B cell (primary cell): ENCODE measurements around the gene TTC39C. TPM values are rescaled to one million over a fixed set of nuclear protein-coding genes. Genes with fewer than 3 reads are reported as not detected.

Source experiments
- ATAC-seq: fragments of 200-7000 bp; cut with Tn5 transposase; one replicate; pipeline ENCODE4 v1.10.0; 2021; ENCODE audit warnings: low read depth, mild to moderate bottlenecking, moderate number of reproducible peaks, moderate library complexity
- CTCF ChIA-PET: fragments of 350-600 bp; sonication (Branson Sonifier 250); formaldehyde crosslinking; loops from one replicate; lab custom pipeline; 2021; ENCODE audit warnings: antibody characterized with exemption, inconsistent platforms; lab: Charles Lee
- POLR2A ChIA-PET: fragments of 350-600 bp; sonication (Branson Sonifier 250); formaldehyde crosslinking; loops from one replicate; lab custom pipeline; 2021; ENCODE audit warnings: antibody characterized with exemption; lab: Charles Lee
- DNase-seq: peaks from one replicate; pipeline ENCODE4 v3.0.0; 2013
- H2AFZ ChIP-seq: 2 replicates; pipeline ENCODE4 v1.6.1; 2012; ENCODE audit warnings: mild to moderate bottlenecking, low read depth, low read length; ENCODE audit not compliant: insufficient read depth, poor library complexity, severe bottlenecking
- H3K27ac ChIP-seq, 2 donors: 1 replicate in 1 of 2; 2 replicates in 1 of 2; pipeline ENCODE4 v1.5.1; 2012 to 2013; ENCODE audit warnings: low read length in 2 of 2, mild to moderate bottlenecking in 2 of 2, moderate library complexity in 1 of 2
- H3K27me3 ChIP-seq, 4 experiments: fragments of 200-600 bp in 1 of 4; sonication (generic) in 1 of 4; replicated peaks in 1 of 4; 1 replicate in 2 of 4; 2 replicates in 2 of 4; pipeline versions ENCODE4 v1.6.1 to v1.7.0; 2013 to 2016; ENCODE audit warnings: low read length in 3 of 4, mild to moderate bottlenecking in 2 of 4, mixed read lengths in 1 of 4, moderate library complexity in 1 of 4; ENCODE audit not compliant: insufficient read depth in 4 of 4, control insufficient read depth in 3 of 4; ENCODE audit errors: control extremely low read depth in 1 of 4
- H3K36me3 ChIP-seq, 2 experiments: replicated peaks in 1 of 2; 1 replicate in 1 of 2; 2 replicates in 1 of 2; pipeline versions ENCODE4 v1.6.1 to v1.7.1; 2013; ENCODE audit warnings: low read length in 1 of 2; ENCODE audit not compliant: insufficient read depth in 2 of 2, control insufficient read depth in 1 of 2; ENCODE audit errors: control extremely low read depth in 1 of 2, extremely low read depth in 1 of 2
- H3K4me1 ChIP-seq, 2 donors: fragments of 200-600 bp in 1 of 2; sonication (generic) in 1 of 2; 1 replicate in 1 of 2; 2 replicates in 1 of 2; pipeline versions ENCODE4 v1.5.1 to v1.6.1; 2013 to 2017; ENCODE audit warnings: low read length in 2 of 2; ENCODE audit not compliant: control insufficient read depth in 2 of 2, insufficient read depth in 2 of 2
- H3K4me2 ChIP-seq: replicated peaks from 2 replicates; pipeline ENCODE3; 2012; ENCODE audit warnings: mild to moderate bottlenecking, low read depth, low read length; ENCODE audit not compliant: poor library complexity, severe bottlenecking
- H3K4me3 ChIP-seq, 5 experiments: fragments of 200-600 bp in 1 of 5; sonication (generic) in 1 of 5; 1 replicate in 3 of 5; 2 replicates in 2 of 5; pipeline versions ENCODE4 v1.5.1 to v1.7.0; 2011 to 2016; ENCODE audit warnings: low read length in 4 of 5, mild to moderate bottlenecking in 4 of 5, low read depth in 2 of 5, control low read depth in 1 of 5, moderate library complexity in 1 of 5; ENCODE audit not compliant: insufficient read depth in 1 of 5; ENCODE audit errors: control extremely low read depth in 1 of 5, extremely low read depth in 1 of 5
- H3K79me2 ChIP-seq: fragments of 200-600 bp; sonication (generic); one replicate; pipeline ENCODE4 v1.6.0; 2016; ENCODE audit warnings: low read length; ENCODE audit not compliant: control insufficient read depth, insufficient read depth
- H3K9ac ChIP-seq: fragments of 200-600 bp; sonication (generic); 2 replicates; pipeline ENCODE4 v1.6.1; 2017; ENCODE audit warnings: mild to moderate bottlenecking, low read length, moderate library complexity
- H3K9me3 ChIP-seq, 3 donors: one replicate each; pipeline versions ENCODE4 v1.6.1 to v1.7.1; 2013; ENCODE audit warnings: low read length in 2 of 3; ENCODE audit not compliant: control insufficient read depth in 2 of 3, insufficient read depth in 1 of 3; ENCODE audit errors: control extremely low read depth in 1 of 3
- H4K20me1 ChIP-seq: 2 replicates; pipeline ENCODE4 v1.6.0; 2012; ENCODE audit warnings: mild to moderate bottlenecking, low read length; ENCODE audit not compliant: insufficient read depth, control insufficient read depth, poor library complexity, severe bottlenecking
- H3K27ac Mint-ChIP-seq: one replicate; pipeline ENCODE4 v1.8.0; 2021; ENCODE audit warnings: mixed read lengths
- H3K27me3 Mint-ChIP-seq: one replicate; pipeline ENCODE4 v1.8.0; 2021; ENCODE audit warnings: mixed read lengths
- H3K4me1 Mint-ChIP-seq: one replicate; pipeline ENCODE4 v1.8.0; 2021; ENCODE audit warnings: mixed read lengths
- H3K4me3 Mint-ChIP-seq: one replicate; pipeline ENCODE4 v1.8.0; 2021; ENCODE audit warnings: mixed read lengths
- H3K9me3 Mint-ChIP-seq: one replicate; pipeline ENCODE4 v1.8.0; 2022; ENCODE audit warnings: mixed read lengths; ENCODE audit not compliant: insufficient read depth
- CTCF ChIP-seq: fragments of 200-600 bp; IDR thresholded peaks from one replicate; pipeline ENCODE4 v1.8.0; 2022; ENCODE audit warnings: antibody characterized with exemption, mild to moderate bottlenecking
- EZH2 ChIP-seq: IDR thresholded peaks from 2 replicates; pipeline ENCODE4 v1.6.1; 2012; ENCODE audit warnings: borderline replicate concordance, low read depth, mild to moderate bottlenecking, moderate library complexity, low read length; ENCODE audit not compliant: insufficient read depth, poor library complexity, severe bottlenecking
- WGBS: methylation state at CpG from one replicate; pipeline ENCODE4 v1.1.5; 2013; ENCODE audit warnings: missing lambda C conversion rate; ENCODE audit not compliant: insufficient coverage; 5-methylcytosine and 5-hydroxymethylcytosine counted together
- intact Hi-C: fragments of 100-400 bp; cut with micrococcal nuclease; formaldehyde crosslinking; loops from one replicate; pipeline ENCODE4 v1.10.0; 2022
- polyA plus RNA-seq: library from polyadenylated mRNA; depleted of rRNA; stranded (reverse); fragments of >200 nt; gene quantifications from 2 replicates; pipeline ENCODE4 v1.2.3, GENCODE V29; 2012
- total RNA-seq, 2 donors: library from RNA; stranded (reverse); fragments of 120-200 nt in 1 of 2; gene quantifications; 1 replicate in 1 of 2; 2 replicates in 1 of 2; pipeline versions ENCODE4 v1.2.3 to v1.2.4, GENCODE V29; 2013 to 2022

The TTC39C gene
- total and polyA plus RNA-seq, 2 donors (not counting 1 experiment from before 2014, with no cell fraction given) = 22.3 to 44.3 TPM

- 100% methylated on average over 2 of the region's 8 CpGs for WGBS
- no peaks in the 10 kb centered on the region for H3K9me3 Mint-ChIP-seq
- H3K27ac Mint-ChIP-seq = no peak overlapping the region
- no peak overlapping the region for H3K27ac ChIP-seq
- H3K79me2 ChIP-seq = peaks cover 46% of the 10 kb centered on the region
- no peak overlapping the region for H3K4me3 ChIP-seq
- H3K4me1 Mint-ChIP-seq = peaks cover 18% of the 10 kb centered on the region
- CTCF ChIA-PET = interaction anchor here (1.0 kb wide), 1 partner anchor 18 kb away, joined by 5 read pairs; no protein-coding TSS in a partner anchor
- H3K36me3 ChIP-seq = peaks cover 5 to 16% of the 10 kb centered on the region in 2 experiments
- POLR2A ChIA-PET = no interaction called here
- H4K20me1 ChIP-seq = peaks cover 32% of the 10 kb centered on the region
- no peak overlapping the region for H2AFZ ChIP-seq
- no peaks in the 10 kb centered on the region for H3K9me3 ChIP-seq
- H3K4me2 ChIP-seq = no peak overlapping the region
- DNase-seq (no peak), ATAC-seq (no peak)
- H3K27me3 ChIP-seq = no peaks in the 10 kb centered on the region
- intact Hi-C loops = no loop called here
- H3K27me3 Mint-ChIP-seq = no peaks in the 10 kb centered on the region
- no peak overlapping the region for H3K4me3 Mint-ChIP-seq
- no peak for TF ChIP-seq EZH2
- TF ChIP-seq CTCF = no peak
- H3K9ac ChIP-seq = no peak overlapping the region
- H3K4me1 ChIP-seq = peaks cover 3 to 4% of the 10 kb centered on the region in 2 donors
Observed at GRCh38 chr18:24064391-24065100, 50.0 kb downstream of the TTC39C start.

DNA sequence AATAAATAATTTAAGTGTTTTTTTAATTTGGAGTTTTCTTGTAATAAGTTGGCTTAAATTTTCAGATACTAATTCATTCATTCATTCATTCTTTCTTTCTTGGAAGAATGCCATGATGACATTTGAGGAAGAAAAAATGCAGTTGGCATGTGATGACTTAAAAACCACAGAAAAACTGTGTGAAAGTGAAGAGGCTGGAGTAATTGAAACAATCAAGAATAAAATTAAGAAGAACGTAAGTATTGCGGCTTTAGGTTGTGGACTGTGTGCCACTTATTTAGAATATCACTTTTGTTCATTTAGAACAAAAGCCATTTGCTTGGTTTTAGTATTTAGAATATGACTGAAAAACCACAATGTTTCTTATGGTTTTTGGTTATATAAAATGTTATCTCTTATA lies 51.4 kb downstream of the TTC39C start:
- ChIA-PET CTCF (interaction anchor here (1.0 kb wide), 1 partner anchor 19 kb away, joined by 5 read pairs; no protein-coding TSS in a partner anchor), POLR2A (no interaction called here)
- Histone ChIP-seq H3K36me3 (peaks cover 5 to 16% of the 10 kb centered on the region in 2 experiments), H3K9me3 (no peaks in the 10 kb centered on the region), H3K27me3 (no peaks in the 10 kb centered on the region), H3K27ac (no peak overlapping the region), H2AFZ (no peak overlapping the region), H3K4me1 (peaks cover 3 to 4% of the 10 kb centered on the region in 2 donors), H3K4me3 (no peak overlapping the region), H3K79me2 (peaks cover 33% of the 10 kb centered on the region), H3K4me2 (no peak overlapping the region), H4K20me1 (peaks cover 30% of the 10 kb centered on the region), H3K9ac (no peak overlapping the region)
- Mint-ChIP-seq H3K4me1 (peaks cover 18% of the 10 kb centered on the region), H3K27ac (no peak overlapping the region), H3K27me3 (no peaks in the 10 kb centered on the region), H3K4me3 (no peak overlapping the region), H3K9me3 (no peaks in the 10 kb centered on the region)
- ATAC-seq (no peak), DNase-seq (no peak)
- TF ChIP-seq EZH2 = no peak
- TF ChIP-seq CTCF = no peak
- intact Hi-C loops = no loop called here
- no CpG with 5 or more reads among the region's 2 CpGs for WGBS
